Measurements from ENCODE around the gene GRK3.

DNA sequence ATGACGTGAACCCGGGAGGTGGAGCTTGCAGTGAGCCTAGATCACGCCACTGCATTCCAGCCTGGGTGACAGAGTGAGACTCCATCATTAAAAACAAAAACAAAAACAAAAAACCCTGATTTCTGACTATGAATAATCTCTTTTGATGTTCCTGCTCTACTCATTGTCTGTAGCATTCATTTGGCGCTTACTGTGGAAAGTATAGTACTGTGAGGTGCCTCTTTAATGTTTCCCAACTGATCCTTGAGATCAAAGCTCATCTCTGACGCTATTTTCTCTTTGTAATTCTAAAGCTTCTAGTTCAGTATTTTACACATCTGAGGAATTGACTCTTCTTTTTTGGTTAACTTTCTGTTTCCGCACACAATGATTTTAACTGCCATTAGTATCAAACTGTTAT is 60.0 kb downstream of the GRK3 start:
- TF ChIP-seq, protein P1, sequence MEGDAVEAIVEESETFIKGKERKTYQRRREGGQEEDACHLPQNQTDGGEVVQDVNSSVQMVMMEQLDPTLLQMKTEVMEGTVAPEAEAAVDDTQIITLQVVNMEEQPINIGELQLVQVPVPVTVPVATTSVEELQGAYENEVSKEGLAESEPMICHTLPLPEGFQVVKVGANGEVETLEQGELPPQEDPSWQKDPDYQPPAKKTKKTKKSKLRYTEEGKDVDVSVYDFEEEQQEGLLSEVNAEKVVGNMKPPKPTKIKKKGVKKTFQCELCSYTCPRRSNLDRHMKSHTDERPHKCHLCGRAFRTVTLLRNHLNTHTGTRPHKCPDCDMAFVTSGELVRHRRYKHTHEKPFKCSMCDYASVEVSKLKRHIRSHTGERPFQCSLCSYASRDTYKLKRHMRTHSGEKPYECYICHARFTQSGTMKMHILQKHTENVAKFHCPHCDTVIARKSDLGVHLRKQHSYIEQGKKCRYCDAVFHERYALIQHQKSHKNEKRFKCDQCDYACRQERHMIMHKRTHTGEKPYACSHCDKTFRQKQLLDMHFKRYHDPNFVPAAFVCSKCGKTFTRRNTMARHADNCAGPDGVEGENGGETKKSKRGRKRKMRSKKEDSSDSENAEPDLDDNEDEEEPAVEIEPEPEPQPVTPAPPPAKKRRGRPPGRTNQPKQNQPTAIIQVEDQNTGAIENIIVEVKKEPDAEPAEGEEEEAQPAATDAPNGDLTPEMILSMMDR (IDR thresholded peaks at IDR 0.05; ENCODE audit: insufficient read depth, low read length), result no peak
- TF ChIP-seq POLR2AphosphoS5 (IDR thresholded peaks at IDR 0.05; ENCODE audit: low read depth), result no peak
- TF ChIP-seq, protein P2, sequence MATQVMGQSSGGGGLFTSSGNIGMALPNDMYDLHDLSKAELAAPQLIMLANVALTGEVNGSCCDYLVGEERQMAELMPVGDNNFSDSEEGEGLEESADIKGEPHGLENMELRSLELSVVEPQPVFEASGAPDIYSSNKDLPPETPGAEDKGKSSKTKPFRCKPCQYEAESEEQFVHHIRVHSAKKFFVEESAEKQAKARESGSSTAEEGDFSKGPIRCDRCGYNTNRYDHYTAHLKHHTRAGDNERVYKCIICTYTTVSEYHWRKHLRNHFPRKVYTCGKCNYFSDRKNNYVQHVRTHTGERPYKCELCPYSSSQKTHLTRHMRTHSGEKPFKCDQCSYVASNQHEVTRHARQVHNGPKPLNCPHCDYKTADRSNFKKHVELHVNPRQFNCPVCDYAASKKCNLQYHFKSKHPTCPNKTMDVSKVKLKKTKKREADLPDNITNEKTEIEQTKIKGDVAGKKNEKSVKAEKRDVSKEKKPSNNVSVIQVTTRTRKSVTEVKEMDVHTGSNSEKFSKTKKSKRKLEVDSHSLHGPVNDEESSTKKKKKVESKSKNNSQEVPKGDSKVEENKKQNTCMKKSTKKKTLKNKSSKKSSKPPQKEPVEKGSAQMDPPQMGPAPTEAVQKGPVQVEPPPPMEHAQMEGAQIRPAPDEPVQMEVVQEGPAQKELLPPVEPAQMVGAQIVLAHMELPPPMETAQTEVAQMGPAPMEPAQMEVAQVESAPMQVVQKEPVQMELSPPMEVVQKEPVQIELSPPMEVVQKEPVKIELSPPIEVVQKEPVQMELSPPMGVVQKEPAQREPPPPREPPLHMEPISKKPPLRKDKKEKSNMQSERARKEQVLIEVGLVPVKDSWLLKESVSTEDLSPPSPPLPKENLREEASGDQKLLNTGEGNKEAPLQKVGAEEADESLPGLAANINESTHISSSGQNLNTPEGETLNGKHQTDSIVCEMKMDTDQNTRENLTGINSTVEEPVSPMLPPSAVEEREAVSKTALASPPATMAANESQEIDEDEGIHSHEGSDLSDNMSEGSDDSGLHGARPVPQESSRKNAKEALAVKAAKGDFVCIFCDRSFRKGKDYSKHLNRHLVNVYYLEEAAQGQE (IDR thresholded peaks at IDR 0.05; ENCODE audit: insufficient replicate concordance, low read depth), result no peak
- no peak for TF ChIP-seq SPI1 (IDR thresholded peaks at IDR 0.05; ENCODE audit: borderline replicate concordance, low read depth)
- TF ChIP-seq GABPA (IDR thresholded peaks at IDR 0.05; ENCODE audit: low read depth), result no peak
